ENCODE results near the gene SAMD1. TPM values are rescaled to one million over a fixed set of nuclear protein-coding genes. Genes with fewer than 3 reads are reported as not detected.

Gene SAMD1
- total and polyA plus RNA-seq, 2 donors from 2014 or later: 23.3 to 28.3 TPM

- intact Hi-C loops (cut with DNase I): loop anchor here (10.0 kb wide), 1 partner anchor 172 kb away; no protein-coding TSS in a partner anchor
- no peak for FAIRE-seq
- Histone ChIP-seq H3K27ac (ENCODE audit: low read depth in 2 of 2, low read length in 2 of 2) (no peak overlapping the region), H3K27me3 (ENCODE audit: control insufficient read depth, insufficient read depth, low read length) (no peaks in the 10 kb centered on the region), H3K4me3 (ENCODE audit: low read length in 3 of 3) (no peak overlapping the region), H3K9ac (ENCODE audit: low read length in 3 of 3) (no peak overlapping the region), H3K36me3 (ENCODE audit: control insufficient read depth in 2 of 3, insufficient read depth in 3 of 3, low read length in 3 of 3) (no peaks in the 10 kb centered on the region), H3K9me3 (ENCODE audit: control insufficient read depth in 2 of 3, insufficient read depth in 1 of 3, low read length in 3 of 3) (no peaks in the 10 kb centered on the region), H3K4me1 (ENCODE audit: control insufficient read depth in 2 of 3, insufficient read depth in 2 of 3, low read depth in 1 of 3, low read length in 3 of 3) (peaks cover 0 to 12% (median 11%) of the 10 kb centered on the region in 3 donors)
- DNase-seq: no peak
- TF ChIP-seq CTCF (IDR thresholded peaks at IDR 0.05; ENCODE audit: borderline replicate concordance, extremely low read depth, insufficient read depth): no peak
Observed at GRCh38 chr19:14056741-14057356, 33.7 kb downstream of the SAMD1 start.

- FAIRE-seq (no peak), DNase-seq (no peak)
- Histone ChIP-seq H3K9ac (ENCODE audit: low read length in 3 of 3) (no peak overlapping the region), H3K36me3 (ENCODE audit: control insufficient read depth in 2 of 3, insufficient read depth in 3 of 3, low read length in 3 of 3) (no peaks in the 10 kb centered on the region), H3K4me1 (ENCODE audit: control insufficient read depth in 2 of 3, insufficient read depth in 2 of 3, low read depth in 1 of 3, low read length in 3 of 3) (peaks cover 0 to 12% (median 11%) of the 10 kb centered on the region in 3 donors), H3K9me3 (ENCODE audit: control insufficient read depth in 2 of 3, insufficient read depth in 1 of 3, low read length in 3 of 3) (no peaks in the 10 kb centered on the region), H3K27me3 (ENCODE audit: control insufficient read depth, insufficient read depth, low read length) (no peaks in the 10 kb centered on the region), H3K27ac (ENCODE audit: low read depth in 2 of 2, low read length in 2 of 2) (no peak overlapping the region), H3K4me3 (ENCODE audit: low read length in 3 of 3) (no peak overlapping the region)
- TF ChIP-seq CTCF (IDR thresholded peaks at IDR 0.05; ENCODE audit: borderline replicate concordance, extremely low read depth, insufficient read depth): no peak
- intact Hi-C loops (cut with DNase I): loop anchor here (10.0 kb wide), 1 partner anchor 171 kb away; no protein-coding TSS in a partner anchor
Observed at GRCh38 chr19:14056069-14056666, 34.4 kb downstream of the SAMD1 start.

- H3K4me3 ChIP-seq (ENCODE audit: low read length in 3 of 3): no peak overlapping the region
- no peak for FAIRE-seq
- intact Hi-C loops (cut with DNase I): loop anchor here (10.0 kb wide), 1 partner anchor 171 kb away; no protein-coding TSS in a partner anchor
Observed at GRCh38 chr19:14055396-14055795, 35.2 kb downstream of the SAMD1 start.

More at GRCh38 chr19:14055396-14055795, 35.2 kb downstream of the SAMD1 start:
- Histone ChIP-seq H3K27me3 (ENCODE audit: control insufficient read depth, insufficient read depth, low read length) (no peaks in the 10 kb centered on the region), H3K9me3 (ENCODE audit: control insufficient read depth in 2 of 3, insufficient read depth in 1 of 3, low read length in 3 of 3) (no peaks in the 10 kb centered on the region), H3K27ac (ENCODE audit: low read depth in 2 of 2, low read length in 2 of 2) (no peak overlapping the region), H3K36me3 (ENCODE audit: control insufficient read depth in 2 of 3, insufficient read depth in 3 of 3, low read length in 3 of 3) (no peaks in the 10 kb centered on the region), H3K4me1 (ENCODE audit: control insufficient read depth in 2 of 3, insufficient read depth in 2 of 3, low read depth in 1 of 3, low read length in 3 of 3) (peaks cover 0 to 11% (median 10%) of the 10 kb centered on the region in 3 donors), H3K9ac (ENCODE audit: low read length in 3 of 3) (no peak overlapping the region)
- no peak for DNase-seq
- TF ChIP-seq CTCF (IDR thresholded peaks at IDR 0.05; ENCODE audit: borderline replicate concordance, extremely low read depth, insufficient read depth): no peak
